Fibroblast of the conjunctiva (primary cell): ENCODE measurements around the gene NACC2.

Experiments used
- DNase-seq: peaks from one replicate; pipeline ENCODE4 v3.0.0-alpha.2; 2010; ENCODE audit warnings: low read depth

The NACC2 gene

DNA sequence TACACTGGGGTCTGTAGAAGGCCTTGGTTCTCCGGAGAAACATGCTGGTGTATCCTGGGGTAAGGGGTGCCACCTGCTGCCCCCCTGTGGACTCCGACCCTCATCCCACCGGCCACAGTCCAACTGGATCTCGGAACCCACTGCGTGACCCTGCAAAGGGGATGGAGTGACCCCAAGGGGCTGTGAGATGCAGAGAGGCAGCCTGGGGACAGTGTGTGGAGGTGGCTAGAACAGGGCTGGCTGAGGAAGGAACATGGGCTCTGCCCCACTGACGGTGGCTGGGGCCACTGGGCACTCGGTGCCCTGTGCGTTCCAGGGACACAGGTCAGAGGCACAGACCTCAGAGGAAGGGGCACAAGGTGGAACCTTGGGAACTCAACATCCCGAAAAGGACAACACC lies 2.3 kb downstream of the NACC2 start:
- DNase-seq = no peak

DNA sequence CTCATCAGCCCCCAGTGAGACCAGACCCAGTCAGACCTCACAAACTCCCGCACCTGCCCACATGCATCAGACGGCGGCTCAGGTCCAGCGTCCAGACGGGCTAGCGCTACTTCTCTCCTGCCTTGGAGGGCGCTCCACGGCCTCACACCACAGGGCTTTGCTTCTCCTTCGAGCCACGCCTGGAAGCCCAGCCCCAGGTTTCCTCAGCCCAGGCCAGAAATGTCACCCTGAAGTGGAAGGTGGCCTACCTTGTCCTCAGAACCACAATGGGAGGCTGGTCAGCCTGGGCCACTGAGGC lies 2.8 kb downstream of the NACC2 start:
- no peak for DNase-seq

DNA sequence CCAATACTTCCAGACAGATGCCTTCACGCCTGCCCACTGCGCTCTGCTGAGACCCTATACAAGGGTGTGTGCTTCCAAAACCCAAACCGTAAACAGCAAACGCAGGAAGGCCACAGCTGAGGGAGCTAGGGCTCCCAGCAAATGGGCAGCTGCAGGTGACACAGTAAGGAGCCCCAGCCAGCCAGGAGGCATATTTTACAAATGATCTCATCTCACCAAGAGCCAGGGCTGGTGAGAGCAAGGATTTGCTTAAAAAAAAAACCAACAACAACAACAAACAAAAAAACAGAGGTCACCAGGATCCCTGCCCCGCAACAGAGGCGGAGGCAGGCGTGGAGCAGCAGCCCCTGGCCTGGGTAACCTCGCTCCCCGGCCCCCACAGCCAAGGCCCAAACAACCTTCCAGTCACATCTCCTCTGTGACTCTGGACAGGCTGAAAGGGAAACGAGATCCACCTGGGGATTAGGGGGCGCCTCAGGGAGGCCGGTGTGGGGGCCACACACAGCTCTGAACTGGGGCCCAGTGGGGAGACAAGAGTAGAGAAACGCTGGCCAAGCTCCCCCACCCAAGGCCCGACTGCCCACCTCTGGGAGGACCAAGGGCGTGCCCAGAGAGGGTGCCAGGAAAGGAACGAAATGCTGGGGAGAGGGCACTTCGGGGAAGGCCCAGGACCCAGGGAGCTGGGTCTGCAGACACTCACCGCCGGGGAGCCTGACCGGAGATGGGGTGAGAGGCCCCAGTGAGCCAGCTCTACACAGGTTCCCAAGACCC lies 3.3 kb downstream of the NACC2 start:
- DNase-seq = no peak

DNA sequence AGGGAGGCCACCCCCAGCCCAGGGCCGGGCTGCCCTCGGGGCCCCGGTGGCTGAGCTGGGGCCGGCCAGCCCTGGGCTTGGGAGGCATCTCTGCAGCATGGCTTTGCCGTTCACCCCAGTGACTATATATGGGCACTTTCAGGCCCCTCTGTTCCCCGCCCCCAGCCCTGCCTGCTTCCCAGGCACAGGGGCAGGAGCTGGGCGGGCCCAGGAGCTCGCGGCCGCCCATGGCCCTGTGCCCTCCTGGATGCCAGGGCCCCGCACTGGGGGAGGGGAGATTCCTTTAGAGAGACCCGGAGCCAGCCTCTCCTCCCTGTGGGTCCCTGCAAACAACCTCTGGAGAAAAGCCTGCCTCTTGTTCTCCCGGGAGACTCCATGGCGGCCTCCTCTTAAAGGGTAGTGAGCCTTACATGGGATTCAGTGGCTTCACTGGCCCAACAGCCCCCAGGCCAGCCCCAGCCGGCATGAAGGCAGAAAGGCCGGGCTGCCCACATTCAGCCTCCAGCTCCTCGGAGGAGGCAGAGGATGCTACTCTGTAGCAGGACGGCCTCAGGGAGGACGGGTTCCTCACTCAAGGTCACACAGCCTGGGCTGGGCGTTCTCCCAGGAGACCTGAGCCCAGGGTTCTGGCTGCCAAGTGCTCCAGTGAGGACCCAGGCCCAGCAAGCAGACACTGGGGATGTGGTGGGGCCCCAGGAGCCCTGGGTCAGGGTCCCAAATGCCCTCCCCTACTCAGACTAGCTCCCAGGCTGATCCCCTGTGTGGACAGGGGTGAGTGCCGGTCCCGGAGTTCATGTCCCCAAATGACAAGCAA lies 4.1 kb downstream of the NACC2 start:
- DNase-seq = no peak

DNA sequence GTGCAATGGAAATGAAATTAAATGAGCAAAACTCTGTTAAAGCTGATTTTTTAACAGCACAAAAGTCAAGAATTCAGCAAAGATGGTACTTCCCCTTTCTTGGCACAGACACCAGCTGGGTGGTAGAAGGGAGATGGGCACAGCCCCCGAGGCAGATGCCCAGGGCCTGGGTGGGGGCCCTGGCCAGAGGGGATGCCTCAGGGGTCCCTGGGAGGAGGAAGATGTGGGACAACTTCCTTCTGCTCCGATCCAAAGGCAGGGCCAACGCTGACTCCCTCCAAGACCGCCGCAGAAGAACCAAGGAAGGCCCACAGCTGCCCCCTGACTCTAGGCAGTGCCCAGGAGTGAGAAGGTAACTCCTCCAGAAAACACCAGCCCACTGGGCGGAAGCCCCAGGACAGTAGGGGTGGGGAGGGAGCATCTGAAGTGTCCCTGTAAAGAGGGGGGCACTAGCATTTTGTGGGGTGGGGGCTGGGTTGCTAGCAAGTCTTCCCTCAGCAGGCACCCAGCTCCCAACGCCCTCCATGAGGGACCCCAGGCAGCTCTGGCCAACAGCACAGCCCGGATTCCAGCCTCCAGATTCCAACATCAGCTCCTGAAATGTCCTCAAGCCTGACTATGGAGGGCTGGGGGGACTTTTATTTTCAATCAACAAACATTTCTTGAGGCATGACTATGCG lies 4.9 kb downstream of the NACC2 start:
- no peak for DNase-seq

DNA sequence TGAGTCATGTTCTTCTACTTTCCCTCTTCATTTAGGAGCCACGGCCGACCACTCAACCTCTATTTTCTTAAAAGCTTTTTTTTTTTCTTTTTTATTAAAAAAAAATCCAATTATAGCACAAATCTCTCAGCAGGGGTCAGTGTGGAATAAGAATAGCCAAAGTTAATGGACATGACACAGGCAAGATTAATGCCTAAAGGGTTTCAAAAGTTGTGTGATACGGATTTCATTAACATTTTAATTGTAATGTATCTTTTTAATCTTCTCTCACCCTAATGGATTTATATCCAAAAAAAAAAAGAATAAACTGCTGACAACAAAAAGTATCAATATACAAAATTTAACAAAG lies 5.4 kb downstream of the NACC2 start:
- peak; percentile 34 for DNase-seq

DNA sequence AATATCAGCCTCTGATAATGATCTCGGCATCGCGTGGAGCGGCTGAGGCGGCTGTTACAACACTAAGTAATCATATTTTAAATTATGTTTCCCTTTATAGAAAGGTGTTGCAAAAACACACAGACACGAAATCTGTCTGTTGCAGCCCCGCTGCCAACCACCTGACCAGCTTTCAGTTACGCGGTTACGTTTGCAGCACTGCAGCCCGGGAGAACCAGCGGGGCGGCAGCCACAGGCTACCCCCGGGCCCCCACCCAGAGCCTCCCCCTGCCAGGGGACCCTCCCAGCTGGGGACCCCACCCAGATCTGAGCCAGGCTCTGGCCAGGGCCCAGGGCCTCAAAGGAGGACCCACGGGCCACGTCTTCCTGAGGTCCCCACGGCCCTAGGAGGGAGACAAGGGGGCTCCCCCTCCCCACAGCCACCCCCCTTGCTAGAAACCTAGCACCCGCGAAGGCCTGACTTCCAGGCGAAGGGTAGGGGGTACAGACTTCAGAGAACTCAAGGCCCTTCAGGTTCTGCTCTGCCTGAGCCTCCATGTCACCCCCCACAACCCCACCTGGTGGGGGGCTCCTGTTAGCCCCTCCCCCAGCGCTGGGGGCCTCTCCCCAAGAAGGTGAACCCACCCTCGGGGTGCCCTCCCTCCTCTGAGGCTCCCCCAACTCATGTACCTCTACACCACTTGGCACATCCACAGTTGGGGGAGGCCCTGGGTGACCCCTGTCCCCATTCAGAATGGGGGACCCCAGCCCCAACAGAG lies 6.0 kb downstream of the NACC2 start:
- no peak for DNase-seq

DNA sequence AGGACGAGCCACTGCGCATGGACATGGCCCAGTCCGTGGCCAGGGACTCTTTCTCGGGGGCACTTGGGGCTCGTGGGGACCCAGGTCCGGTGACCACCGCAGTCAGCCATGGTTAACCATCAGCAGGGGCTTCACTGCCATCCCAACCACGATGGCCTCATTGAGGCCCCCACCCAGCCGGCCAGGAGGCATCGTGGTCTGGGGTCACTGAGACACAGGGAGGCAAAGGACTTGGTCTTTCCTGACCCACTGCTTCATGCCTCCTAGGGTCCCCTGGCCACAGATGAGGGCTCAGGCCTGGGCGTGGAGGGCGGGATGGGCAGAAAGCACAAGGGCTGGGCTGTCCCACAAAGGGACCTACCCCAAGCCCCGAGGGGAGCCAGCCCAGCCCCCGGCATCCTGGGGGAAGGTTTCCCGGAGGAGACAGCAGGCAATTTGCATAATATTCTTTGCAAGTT lies 6.6 kb downstream of the NACC2 start:
- no peak for DNase-seq

DNA sequence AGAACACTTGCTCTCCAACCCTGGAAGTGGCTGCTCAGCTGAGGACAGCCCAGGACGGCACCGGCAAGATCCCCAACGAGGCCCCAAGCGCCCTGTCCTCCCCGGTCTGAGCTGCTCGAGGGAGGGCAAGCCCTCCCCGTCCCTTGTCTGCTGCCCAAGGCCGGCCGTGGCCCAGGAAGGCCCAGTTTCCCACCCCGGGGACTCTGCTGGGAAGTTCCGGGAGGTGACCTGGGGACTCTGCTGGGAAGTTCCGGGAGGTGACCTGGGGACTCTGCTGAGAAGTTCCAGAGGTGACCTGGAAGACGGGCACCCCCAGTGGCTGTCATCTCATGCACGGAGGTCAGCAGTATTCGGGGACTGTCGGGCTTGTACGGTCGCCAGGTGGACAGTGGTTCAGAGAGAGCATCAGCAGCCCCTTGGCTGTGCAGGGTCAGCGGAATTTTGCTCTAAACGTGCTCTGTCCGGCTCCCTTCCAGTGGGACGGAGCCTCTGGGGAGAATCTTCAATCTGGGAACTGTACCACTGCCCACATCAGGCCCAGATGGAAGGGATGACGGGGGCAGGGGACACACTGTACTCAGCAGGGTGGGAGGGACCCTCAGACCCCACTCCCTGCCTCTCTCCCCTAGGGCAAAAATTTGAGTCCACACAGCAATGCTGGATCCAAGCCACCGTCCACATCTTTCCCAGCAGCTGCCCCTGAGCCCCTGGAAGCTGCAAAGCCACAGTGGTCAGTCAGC lies 7.2 kb downstream of the NACC2 start:
- no peak for DNase-seq

DNA sequence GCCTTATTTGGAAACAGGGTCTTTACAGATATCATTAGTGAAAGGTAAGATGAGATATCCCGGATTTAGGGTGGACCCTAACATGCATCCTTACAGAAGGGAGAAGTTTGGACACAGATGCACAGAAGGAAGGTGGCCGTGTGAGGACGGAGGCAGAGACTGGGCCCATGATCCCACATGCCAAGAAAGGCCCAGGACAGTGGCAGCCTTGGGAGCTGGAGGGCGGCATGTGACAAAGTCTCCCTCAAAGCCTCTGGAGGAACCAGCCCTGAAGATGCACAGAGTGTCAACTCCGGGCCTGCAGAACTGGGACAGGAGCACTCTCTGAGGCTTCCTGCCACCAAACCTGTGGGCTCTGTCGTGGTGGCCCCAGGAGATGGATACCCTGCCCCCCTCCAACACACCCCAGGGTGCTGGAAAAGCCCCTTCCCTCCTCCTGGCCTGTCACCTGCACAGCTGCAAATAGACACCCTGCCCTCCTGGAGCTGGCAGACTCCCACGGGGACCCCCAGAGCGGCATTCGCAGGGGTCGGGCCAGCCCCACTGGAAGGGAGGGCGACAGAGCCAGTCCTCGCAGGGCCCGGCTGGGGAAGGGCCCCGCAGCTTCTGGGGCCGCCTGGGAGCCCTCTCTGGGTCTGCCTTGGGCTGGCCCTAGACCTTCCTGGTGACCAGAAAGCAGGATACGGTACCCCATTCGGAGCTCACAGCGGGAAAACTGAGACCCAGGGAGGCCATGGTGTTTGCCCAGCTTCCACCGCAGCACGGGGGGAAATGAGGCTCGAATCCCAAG lies 7.9 kb downstream of the NACC2 start:
- DNase-seq = no peak

DNA sequence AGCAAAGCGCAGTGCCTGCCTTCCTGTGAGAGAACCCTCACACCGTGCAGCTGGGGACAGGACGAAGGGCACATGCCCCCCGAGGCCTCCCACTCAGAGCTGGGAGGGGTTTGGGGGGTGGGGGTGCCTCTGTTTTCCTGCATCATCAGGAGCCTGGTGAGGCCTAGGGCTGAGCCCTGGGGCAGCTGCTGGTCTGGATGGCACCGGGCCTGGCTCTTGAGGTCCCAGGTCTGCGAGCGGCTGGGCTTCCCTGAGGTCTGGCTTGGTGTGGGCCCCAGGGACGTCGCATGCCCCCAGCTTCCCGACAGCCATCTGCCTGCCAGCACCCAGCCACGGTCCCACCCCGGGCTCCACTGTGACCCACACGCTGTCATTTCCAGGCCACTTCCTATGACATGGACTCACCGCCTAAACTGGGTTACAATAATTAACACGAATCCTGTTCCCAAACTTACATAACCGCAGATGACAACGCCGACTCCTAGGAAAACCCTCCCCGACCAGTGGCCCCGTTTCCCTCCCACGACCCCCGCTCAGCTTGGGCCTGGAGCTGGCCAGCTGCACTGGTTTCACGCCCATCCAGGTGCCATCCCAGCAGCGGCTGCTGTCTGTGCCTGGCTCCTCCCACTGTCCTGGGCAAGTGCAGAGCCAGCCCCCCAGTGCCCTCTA lies 8.7 kb downstream of the NACC2 start:
- no peak for DNase-seq

DNA sequence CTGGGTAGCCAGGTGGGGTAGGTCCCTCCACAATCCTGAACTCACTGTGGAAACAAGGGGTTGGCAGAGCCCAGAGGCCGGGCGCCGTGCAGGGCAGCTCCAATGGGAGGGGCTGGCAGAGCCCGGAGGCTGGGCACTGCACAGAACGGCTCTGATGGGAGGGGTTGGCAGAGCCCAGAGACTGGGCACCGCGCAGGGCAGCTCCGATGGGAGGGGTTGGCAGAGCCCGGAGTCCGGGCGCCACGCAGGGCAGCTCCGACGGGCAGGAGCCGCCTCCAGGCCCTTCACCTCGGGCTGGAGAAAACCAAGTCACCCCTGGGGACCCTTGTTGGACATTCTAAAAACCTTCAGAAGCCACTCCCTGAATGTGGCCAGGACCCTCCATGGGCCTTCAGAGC lies 9.3 kb downstream of the NACC2 start:
- DNase-seq = no peak

DNA sequence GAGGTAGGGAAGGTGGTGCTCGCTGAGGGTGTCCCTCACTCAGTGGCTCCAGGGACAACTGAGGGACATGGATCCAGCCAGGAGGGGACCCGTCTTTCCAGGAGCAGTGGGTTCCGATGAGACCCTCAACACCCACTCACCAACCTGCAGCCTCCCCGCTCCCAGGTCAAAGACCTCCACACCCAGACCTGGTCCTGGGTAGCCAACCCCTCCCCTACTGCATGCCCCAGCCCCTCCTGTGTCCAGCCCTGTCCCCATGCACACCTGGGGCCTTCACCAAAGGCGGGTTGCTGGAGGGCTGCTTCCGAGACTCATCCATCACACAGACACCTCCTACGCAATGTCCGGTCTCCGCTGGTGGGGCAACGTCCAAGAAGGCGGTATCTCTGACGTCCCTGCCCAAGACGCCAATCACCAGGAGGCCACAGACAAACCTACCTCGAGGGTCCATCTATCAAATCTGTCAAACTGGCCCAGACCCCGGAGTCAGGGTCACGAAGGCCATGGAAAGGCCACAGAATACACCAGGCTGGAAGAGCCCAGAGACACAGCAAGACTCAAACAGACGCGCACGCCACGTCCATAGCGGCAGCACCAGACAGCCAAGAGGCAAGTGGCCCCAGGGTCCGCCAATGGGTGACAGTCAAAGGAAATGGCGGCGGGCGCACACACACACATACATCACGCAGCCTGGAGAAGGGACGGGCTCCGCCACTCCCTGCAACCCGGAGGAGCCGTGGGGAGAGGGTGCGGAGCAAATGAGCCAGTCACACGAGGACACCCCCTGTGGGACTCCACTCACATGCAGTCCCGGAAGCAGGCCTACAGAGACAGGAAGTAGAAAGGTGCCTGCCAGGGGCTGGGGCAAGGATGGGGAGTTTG lies 10.8 kb downstream of the NACC2 start:
- no peak for DNase-seq

DNA sequence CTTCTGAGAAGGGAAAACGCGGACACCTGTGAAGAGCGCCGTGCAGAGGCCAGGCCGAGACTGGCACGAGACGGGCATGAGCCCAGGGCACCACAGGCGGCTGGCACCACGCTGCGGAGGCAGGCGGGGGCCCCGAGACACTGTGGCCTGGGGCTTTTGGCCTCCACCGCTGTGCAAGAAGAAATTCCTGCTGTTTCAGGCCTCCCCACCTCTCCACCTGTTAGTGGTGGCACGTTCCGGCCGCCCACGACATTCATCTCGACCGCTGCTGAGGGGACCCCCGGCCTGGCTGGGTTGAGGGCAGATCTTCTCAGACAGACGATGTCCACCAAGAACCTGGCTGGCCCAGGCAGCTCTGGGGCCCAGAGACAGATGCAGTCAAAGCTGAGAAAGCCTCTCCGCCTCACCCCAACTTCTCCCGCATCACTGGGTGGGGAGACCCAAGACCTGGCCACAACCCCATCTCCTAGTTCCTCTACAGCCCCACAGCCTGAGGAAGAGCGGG lies 11.5 kb downstream of the NACC2 start:
- no peak for DNase-seq

DNA sequence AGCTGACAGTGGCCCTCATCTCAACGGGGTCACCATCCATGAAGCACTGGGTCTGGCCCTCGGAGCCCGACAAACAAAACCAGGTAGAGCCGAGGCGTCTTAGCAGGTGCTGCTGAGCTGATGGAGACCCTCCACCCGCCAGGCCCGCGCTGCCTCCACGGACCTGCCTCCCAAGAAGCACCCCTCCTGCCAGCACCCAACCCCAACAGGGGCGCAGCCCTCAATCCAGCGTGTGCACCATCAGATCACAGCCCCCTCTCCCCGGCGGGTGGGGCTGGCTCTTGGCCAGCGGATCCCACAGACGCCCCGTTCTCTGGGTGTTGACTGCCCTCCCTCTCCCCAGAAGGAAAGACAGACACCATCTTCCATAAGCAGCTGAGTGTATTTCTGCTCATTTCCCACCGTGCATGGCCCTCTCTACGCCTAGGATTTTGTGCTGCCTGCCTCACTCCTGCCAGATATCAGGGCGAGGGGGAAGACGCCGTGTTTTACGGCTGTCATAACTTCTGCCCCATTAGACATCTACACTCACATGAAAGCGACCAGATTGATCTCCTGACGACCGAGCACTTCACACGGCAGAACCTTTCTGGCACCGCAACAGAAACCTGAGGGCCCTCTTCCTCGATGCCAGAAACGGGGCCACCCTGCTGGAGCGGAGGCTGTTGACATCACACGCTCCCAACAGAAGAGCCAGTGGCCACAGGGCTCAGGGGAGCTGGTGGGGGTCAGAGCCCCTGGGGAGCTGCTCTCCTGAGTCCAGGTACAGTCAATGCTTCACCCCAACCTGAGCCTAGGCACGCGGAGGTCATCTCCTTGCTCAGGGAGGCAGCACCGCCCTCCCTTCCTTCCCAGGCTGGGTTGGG lies 12.4 kb downstream of the NACC2 start:
- no peak for DNase-seq

DNA sequence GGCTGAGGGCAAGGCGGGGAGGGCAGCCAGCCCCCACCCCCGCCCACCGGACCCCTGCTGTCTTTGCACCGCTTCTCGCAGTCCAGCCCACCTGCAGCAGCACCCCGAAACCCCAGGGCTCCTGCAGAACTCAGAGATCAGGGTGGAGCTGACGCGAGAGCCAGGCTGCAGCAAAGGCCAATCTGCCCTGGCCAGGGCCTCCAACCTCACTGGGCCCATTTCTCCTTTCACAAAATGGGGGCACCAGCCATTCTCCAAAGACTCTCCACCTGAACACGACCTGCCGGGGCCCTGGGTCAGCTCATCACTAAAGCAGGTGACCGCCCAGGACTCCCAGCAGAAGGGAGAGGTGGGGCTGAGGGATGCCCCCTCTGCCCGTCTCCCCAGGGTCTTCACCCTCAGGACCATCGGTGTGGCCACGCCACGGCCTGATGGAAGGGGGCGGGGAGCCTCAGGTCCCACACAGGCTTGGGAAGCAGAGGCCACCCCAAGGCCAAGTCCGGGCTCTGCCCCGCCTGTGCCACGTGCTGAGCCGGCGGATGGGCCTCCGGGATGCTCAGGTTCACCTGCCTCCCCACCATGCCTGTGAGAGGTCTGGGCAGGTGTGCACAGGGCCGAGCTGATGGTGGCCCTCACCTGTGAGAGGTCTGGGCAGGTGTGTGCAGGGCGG lies 13.1 kb downstream of the NACC2 start:
- DNase-seq = no peak

DNA sequence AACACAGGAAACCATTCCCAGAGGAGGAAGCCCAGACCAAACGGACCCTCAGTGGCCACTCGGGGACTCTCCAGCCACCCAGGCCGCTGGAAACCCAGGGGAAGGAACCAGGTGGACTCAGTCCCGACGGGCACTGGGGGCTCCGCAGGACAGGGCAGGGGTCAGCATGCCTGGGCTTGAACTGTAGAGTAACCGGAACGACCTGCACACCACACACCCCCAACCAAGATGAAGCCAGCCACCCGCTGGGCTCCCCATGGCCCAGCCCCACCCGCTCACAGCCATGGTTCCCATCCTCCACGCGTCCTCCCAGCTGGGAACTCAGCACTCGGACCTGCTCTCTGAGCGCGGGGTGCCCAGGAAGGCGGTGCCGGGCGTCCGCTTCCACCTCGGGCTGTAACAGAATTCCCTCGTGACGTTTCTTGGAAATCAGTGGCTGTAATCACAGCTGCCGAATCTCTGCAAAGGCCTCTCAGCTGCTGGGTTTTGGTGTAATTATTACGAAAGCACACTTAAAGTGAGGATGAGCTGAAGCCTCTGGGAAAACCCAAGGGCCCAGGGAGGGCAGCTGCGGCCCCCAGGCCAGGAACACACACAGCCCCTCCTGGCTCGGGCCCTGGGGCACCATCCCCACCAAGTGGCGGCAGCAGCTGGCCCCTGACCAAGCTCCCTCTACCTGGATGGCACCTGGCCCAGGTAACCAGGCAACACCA lies 13.8 kb downstream of the NACC2 start:
- DNase-seq = no peak
